ENCODE data around the gene TTC36.
"Not testable (repeated sequence)": the region's sequence is repeated elsewhere in the genome, so short reads cannot be mapped to it uniquely, and the experiment has no call there.

TTC36 gene

DNA sequence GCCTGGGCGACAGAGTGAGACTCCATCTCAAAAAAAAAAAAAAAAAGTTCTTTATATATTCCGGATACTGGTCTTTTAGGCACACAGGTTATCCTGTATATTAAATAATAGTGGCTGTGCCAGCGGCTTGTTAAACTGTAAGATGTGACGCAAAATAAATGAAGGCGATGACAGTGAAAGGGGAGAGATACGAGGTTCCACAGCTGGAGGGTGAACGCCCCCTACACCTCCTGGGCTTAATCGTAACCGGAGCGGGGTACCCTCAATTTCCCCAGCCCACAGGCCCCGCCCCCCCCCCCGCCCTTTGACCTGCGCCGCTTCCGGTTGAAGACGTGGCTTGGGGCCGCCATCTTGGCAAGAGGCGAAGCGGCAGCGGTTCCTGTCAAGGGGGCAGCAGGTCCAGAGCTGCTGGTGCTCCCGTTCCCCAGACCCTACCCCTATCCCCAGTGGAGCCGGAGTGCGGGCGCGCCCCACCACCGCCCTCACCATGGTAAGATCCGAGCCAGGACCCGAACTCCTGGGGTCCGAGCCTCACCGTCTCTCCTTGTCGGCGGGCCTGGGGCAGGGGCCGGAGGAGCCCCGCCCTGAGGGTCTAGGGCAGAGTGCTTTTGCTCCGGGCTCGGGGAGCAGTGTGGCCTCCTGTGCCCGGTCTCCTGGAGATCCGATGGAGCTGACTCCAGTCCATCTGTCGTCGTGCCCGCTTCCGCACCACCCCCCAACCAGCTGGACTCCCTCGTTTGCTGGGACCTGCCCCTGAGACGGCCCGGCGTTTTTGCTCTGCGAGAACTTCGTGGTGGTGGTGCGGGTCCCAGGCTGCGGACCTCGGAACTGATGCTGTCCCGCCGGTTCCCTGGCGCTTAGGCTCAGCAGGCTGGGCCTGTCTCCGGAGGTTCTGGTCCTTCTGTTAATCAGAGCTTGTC, 45.0 kb downstream of the TTC36 start, which contains the start of gene ARCN1:
Gene ARCN1 (plus strand): TSS at position 349 of the 920 bp plus-strand sequence. CDS start 139 bp downstream, at position 488.
- peak; percentile 71 for DNase-seq
- in situ Hi-C loops (cut with MboI; ENCODE audit: low pct_unique_long_range_greater_than_20kb, low sequenced_read_pairs) = no loop called here

- in situ Hi-C loops (cut with MboI; ENCODE audit: low pct_unique_long_range_greater_than_20kb, low sequenced_read_pairs) = no loop called here
- peak; percentile 44 for DNase-seq
These were observed 45.8 kb downstream of the TTC36 start for GRCh38 chr11:118572981-118573550.

- DNase-seq = no peak
- in situ Hi-C loops (cut with MboI; ENCODE audit: low pct_unique_long_range_greater_than_20kb, low sequenced_read_pairs) = no loop called here
These were observed 47.4 kb downstream of the TTC36 start for GRCh38 chr11:118574636-118575035.

DNA sequence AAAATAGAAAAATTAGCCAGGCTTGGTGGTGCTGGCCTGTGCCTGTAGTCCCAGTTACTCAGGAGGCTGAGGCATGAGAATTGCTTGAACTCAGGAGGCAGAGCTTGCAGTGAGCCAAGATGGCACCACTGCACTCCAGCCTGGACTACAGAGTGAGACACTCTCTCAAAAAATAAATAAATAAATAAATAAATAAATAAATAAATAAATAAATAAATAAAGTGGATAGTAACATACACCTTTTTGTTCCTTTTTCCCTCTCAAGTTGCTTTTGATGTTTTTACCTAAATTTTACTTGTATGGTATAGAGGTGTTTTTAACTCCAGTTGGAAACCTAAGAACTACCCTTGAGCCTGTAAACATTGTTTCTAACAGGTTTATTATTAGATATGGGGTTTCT, 50.7 kb downstream of the TTC36 start:
- DNase-seq; in situ Hi-C loops (cut with MboI; ENCODE audit: low pct_unique_long_range_greater_than_20kb, low sequenced_read_pairs): not testable (repeated sequence)
